HL-60 (cell line): Measurements from ENCODE around the gene GCGR.

ENCODE experiments used
- DNase-seq, 2 experiments: peaks; one replicate each; pipeline ENCODE4 v3.0.0-alpha.2; 2010 to 2020; ENCODE audit warnings: low read depth in 1 of 2, low spot score in 1 of 2
- H3K27ac ChIP-seq: fragments of 250-450 bp; sonication (Bioruptor Pico); replicated peaks from 2 replicates; pipeline ENCODE4 v1.5.1; 2020; ENCODE audit warnings: mild to moderate bottlenecking, moderate library complexity
- H3K27me3 ChIP-seq: fragments of 250-450 bp; sonication (Bioruptor Pico); 2 replicates; pipeline ENCODE4 v1.5.1; 2021; ENCODE audit warnings: mild to moderate bottlenecking, moderate library complexity; ENCODE audit not compliant: insufficient read depth, poor library complexity, severe bottlenecking
- H3K4me3 ChIP-seq: replicated peaks from 2 replicates; pipeline ENCODE4 v1.5.1; 2011; ENCODE audit warnings: mild to moderate bottlenecking, control low read depth, low read length; ENCODE audit not compliant: insufficient read depth
- CTCF ChIP-seq: IDR thresholded peaks from one replicate; pipeline ENCODE4 v1.5.1; 2011; ENCODE audit warnings: low read length, control low read depth, inconsistent platforms; ENCODE audit not compliant: insufficient read depth
- GABPA ChIP-seq: IDR thresholded peaks from 2 replicates; pipeline ENCODE4 v1.6.1; 2012; ENCODE audit warnings: low read depth
- POLR2AphosphoS5 ChIP-seq: IDR thresholded peaks from 2 replicates; pipeline ENCODE4 v1.6.1; 2012; ENCODE audit warnings: low read depth
- REST ChIP-seq: IDR thresholded peaks from 2 replicates; pipeline ENCODE4 v1.6.1; 2012; ENCODE audit warnings: low read depth; ENCODE audit not compliant: insufficient replicate concordance
- SPI1 ChIP-seq: IDR thresholded peaks from 2 replicates; pipeline ENCODE4 v1.6.1; 2012; ENCODE audit warnings: low read depth, mild to moderate bottlenecking, borderline replicate concordance

The GCGR gene

GRCh38 chr17:81813861-81814683, 10.1 kb downstream of the GCGR start:
- no peak for DNase-seq
- no peak for TF ChIP-seq SPI1
- no peak for TF ChIP-seq CTCF
- TF ChIP-seq REST = no peak
- no peak for TF ChIP-seq POLR2AphosphoS5
- TF ChIP-seq GABPA = no peak
- Histone ChIP-seq H3K27ac (no peak overlapping the region), H3K27me3 (no peaks in the 10 kb centered on the region), H3K4me3 (no peak overlapping the region)

GRCh38 chr17:81814748-81815645, 11.0 kb downstream of the GCGR start:
- TF ChIP-seq GABPA (no peak), REST (no peak), POLR2AphosphoS5 (no peak), SPI1 (peak; percentile 19; the same call in 1 of the 2 replicates), CTCF (no peak)
- no peak for DNase-seq
- Histone ChIP-seq H3K4me3 (no peak overlapping the region), H3K27me3 (no peaks in the 10 kb centered on the region), H3K27ac (no peak overlapping the region)

GRCh38 chr17:81815646-81815986, 11.7 kb downstream of the GCGR start:
- H3K27ac ChIP-seq = no peak overlapping the region
- no peak overlapping the region for H3K4me3 ChIP-seq
- no peak for DNase-seq
- no peaks in the 10 kb centered on the region for H3K27me3 ChIP-seq
- TF ChIP-seq SPI1 (no peak), CTCF (no peak), REST (no peak), POLR2AphosphoS5 (no peak), GABPA (no peak)
